ENCODE results near the gene C8A.

DNA sequence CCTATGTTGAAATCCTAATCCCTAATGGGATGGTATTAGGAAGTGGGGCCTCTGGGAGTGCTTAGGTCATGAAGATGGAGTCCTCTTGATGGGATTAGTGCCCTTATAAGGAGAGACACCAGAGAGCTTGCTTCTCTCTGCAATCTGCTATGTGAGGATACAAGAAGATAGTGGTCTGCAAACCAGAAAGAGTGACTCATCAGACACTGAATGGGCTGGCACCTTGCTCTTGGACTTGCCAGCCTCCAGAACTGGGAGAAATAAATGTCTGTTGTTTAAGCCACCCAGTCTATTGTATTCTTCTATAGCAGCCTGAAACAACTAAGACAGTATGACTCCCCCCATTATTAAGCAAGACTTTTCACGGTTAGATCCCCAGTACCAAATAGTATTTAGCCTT is 67.9 kb downstream of the C8A start:
- TF ChIP-seq POLR2A (IDR thresholded peaks at IDR 0.05) = no peak
- TF ChIP-seq, protein P1, sequence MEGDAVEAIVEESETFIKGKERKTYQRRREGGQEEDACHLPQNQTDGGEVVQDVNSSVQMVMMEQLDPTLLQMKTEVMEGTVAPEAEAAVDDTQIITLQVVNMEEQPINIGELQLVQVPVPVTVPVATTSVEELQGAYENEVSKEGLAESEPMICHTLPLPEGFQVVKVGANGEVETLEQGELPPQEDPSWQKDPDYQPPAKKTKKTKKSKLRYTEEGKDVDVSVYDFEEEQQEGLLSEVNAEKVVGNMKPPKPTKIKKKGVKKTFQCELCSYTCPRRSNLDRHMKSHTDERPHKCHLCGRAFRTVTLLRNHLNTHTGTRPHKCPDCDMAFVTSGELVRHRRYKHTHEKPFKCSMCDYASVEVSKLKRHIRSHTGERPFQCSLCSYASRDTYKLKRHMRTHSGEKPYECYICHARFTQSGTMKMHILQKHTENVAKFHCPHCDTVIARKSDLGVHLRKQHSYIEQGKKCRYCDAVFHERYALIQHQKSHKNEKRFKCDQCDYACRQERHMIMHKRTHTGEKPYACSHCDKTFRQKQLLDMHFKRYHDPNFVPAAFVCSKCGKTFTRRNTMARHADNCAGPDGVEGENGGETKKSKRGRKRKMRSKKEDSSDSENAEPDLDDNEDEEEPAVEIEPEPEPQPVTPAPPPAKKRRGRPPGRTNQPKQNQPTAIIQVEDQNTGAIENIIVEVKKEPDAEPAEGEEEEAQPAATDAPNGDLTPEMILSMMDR (IDR thresholded peaks at IDR 0.05) = no peak
- TF ChIP-seq POLR2AphosphoS5 (IDR thresholded peaks at IDR 0.05; ENCODE audit: insufficient read depth in 1 of 2, low read depth in 1 of 2) = no peak
